ENCODE results near the gene NDUFS6. TPM values are rescaled to one million over a fixed set of nuclear protein-coding genes. Genes with fewer than 3 reads are reported as not detected.
"Not testable (repeated sequence)": the region's sequence is repeated elsewhere in the genome, so short reads cannot be mapped to it uniquely, and the experiment has no call there.

The NDUFS6 gene
- total RNA-seq, 1 experiment from 2014 or later: 104 TPM

DNA sequence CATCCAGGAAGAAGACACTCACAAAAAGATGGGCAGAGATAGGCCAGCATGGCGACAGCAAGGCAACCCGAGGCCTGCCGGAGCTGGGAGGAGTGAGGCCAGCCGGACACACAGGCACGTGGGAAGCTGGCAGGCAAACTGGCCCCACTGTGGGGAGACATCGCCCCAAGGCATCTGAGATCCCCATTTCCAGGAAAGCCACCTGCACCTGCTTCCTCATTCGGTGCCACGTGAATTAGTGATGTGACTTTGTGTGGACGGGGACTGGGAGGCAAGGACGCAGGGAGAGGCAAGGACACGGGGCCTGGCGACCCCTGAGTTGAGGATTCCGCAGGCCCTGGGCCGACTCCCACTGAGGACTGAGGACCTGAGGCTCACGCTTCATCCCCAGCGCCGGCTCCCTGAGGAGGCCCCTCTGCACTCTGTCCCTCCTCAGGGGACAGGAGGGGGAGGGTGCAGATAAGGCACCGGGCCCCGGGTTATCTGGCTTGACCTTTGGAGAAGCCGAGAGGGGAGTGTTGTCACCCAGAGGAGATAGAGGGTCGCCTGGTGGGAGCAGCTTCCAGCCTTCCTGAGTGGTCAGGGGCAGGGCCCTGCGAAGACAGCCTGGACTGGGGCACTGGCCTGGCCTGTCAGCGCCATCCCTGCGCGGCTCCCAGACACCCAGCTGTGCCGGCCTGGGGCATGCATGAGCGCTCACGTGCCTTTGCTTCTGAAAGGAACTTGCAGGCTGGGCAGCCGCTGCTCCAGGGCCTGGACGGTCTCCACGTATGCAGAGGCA, 39.7 kb downstream of the NDUFS6 start:
- CTCF ChIA-PET: no interaction called here
- H3K4me2 ChIP-seq (ENCODE audit: low read length): no peak overlapping the region
- POLR2A ChIA-PET (ENCODE audit: unreplicated experiment): no interaction called here
- ATAC-seq (no peak), DNase-seq (no peak)
- H3K9me2 ChIP-seq (replicated peaks; ENCODE audit: low read length): no peaks in the 10 kb centered on the region
- peaks cover 2% of the 10 kb centered on the region; the same call in 1 of the 2 replicates for H3K27me3 ChIP-seq (ENCODE audit: low read length)
- H2AFZ ChIP-seq (ENCODE audit: low read length): no peak overlapping the region
- H3K9me3 ChIP-seq (ENCODE audit: low read length): no peaks in the 10 kb centered on the region
- H3K4me3 ChIP-seq (ENCODE audit: low read length): no peak overlapping the region
- H3K79me2 ChIP-seq (ENCODE audit: low read length): no peaks in the 10 kb centered on the region
- no peak overlapping the region for H3K9ac ChIP-seq (ENCODE audit: low read length)
- H3K27ac ChIP-seq (ENCODE audit: low read length): no peak overlapping the region
- intact Hi-C loops (cut with micrococcal nuclease): no loop called here
- TF ChIP-seq CTCF (conservative IDR thresholded peaks at IDR 0.05; ENCODE audit: low read depth, low read length) (no peak), EZH2phosphoT487 (IDR thresholded peaks at IDR 0.05; ENCODE audit: borderline replicate concordance, low read length) (no peak), EZH2 (IDR thresholded peaks at IDR 0.05; ENCODE audit: low read length, unreplicated experiment) (no peak)
- no TSS peak for BruUV-seq (replicated peaks)
- no peaks in the 10 kb centered on the region for H4K20me1 ChIP-seq (ENCODE audit: low read length)
- no peaks in the 10 kb centered on the region for H3K36me3 ChIP-seq (ENCODE audit: low read depth, low read length)
- no peaks in the 10 kb centered on the region for H3K4me1 ChIP-seq (ENCODE audit: insufficient read depth, low read length)
- no peaks in the 10 kb centered on the region for H3F3A ChIP-seq (ENCODE audit: low read length, unreplicated experiment)

DNA sequence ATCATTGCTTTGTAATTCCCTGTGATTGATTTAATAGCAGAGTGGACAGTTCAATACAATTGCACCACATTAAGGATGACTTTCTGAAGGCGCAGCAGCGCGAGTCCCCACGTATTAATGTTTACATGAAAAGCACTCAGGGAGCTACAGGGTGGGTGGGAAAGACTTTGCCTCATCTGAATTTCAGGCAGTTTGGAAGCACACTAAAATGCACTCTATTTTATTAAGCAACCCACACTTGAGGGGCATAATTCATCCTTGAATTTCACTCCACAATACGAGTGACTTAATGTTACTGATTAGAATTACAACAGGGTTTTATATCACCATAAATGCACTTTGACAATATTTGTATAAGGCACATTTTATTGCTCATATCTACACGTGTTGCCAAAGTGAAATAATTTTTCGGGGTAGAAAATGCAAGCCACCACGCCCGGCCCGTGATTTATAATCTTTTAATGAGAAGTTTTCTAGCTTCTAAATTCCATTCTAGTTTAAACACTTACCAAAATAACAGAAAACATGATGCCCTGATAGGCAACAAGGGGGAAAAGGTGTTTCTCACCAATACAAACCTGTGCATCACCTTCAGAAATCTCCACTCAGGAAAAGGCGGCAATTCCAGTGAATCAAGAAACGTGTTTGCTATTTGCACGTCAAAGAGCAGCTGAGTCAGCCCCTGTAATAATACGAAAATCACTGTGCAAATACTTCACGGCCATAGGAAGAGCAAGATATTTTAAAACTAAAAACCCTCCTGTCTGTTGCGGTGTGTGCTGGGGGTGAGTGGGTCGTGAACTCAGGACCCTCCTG, 41.0 kb downstream of the NDUFS6 start:
- H3K4me1 ChIP-seq (ENCODE audit: insufficient read depth, low read length): no peaks in the 10 kb centered on the region
- H3K36me3 ChIP-seq (ENCODE audit: low read depth, low read length): no peaks in the 10 kb centered on the region
- 0 out of 2 replicates have a peak overlapping the region, but pooled peaks have one; percentile 0 for H3K4me2 ChIP-seq (ENCODE audit: low read length)
- H3K9me2 ChIP-seq (replicated peaks; ENCODE audit: low read length): no peaks in the 10 kb centered on the region
- CTCF ChIA-PET: no interaction called here
- H2AFZ ChIP-seq (ENCODE audit: low read length): 0 out of 2 replicates have a peak overlapping the region, but pooled peaks have one; percentile 15
- POLR2A ChIA-PET (ENCODE audit: unreplicated experiment): no interaction called here
- H3K4me3 ChIP-seq (ENCODE audit: low read length): no peak overlapping the region
- no peaks in the 10 kb centered on the region for H3K79me2 ChIP-seq (ENCODE audit: low read length)
- DNase-seq: peak; percentile 65
- no peak overlapping the region for H3K9ac ChIP-seq (ENCODE audit: low read length)
- BruUV-seq (replicated peaks): no TSS peak
- H3K27ac ChIP-seq (ENCODE audit: low read length): no peak overlapping the region
- H4K20me1 ChIP-seq (ENCODE audit: low read length): no peaks in the 10 kb centered on the region
- H3F3A ChIP-seq (ENCODE audit: low read length, unreplicated experiment): no peaks in the 10 kb centered on the region
- intact Hi-C loops (cut with micrococcal nuclease): no loop called here
- H3K9me3 ChIP-seq (ENCODE audit: low read length): no peaks in the 10 kb centered on the region
- no peaks in the 10 kb centered on the region; the same call in 1 of the 2 replicates for H3K27me3 ChIP-seq (ENCODE audit: low read length)
- no peak for TF ChIP-seq CTCF (conservative IDR thresholded peaks at IDR 0.05; ENCODE audit: low read depth, low read length)
- no peak for TF ChIP-seq EZH2 (IDR thresholded peaks at IDR 0.05; ENCODE audit: low read length, unreplicated experiment)
- TF ChIP-seq EZH2phosphoT487 (IDR thresholded peaks at IDR 0.05; ENCODE audit: borderline replicate concordance, low read length): no peak
- ATAC-seq: peak; percentile 81

DNA sequence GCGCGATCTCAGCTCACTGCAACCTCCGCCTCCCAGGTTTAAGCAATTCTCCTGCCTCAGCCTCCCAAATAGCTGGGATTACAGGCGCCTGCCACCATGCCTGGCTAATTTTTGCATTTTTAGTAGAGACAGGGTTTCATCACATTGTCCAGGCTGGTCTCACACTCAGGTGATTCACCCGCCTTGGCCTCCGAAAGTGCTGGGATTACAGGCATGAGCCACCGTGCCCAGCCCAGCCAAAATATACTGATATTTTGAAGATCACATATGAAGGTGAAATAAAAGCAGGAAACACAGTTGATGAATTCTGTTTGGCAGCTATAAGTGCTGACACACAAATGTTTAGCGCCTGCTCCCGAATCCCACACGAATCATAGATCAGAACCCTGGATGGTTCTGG, 42.6 kb downstream of the NDUFS6 start:
- H2AFZ ChIP-seq (ENCODE audit: low read length); H3K9ac ChIP-seq (ENCODE audit: low read length); H3K27me3 ChIP-seq (ENCODE audit: low read length); BruUV-seq (replicated peaks); H3K4me2 ChIP-seq (ENCODE audit: low read length); H3K9me3 ChIP-seq (ENCODE audit: low read length); H3F3A ChIP-seq (ENCODE audit: low read length, unreplicated experiment); CTCF ChIA-PET; ATAC-seq; H4K20me1 ChIP-seq (ENCODE audit: low read length); POLR2A ChIA-PET (ENCODE audit: unreplicated experiment); DNase-seq; intact Hi-C loops (cut with micrococcal nuclease); H3K27ac ChIP-seq (ENCODE audit: low read length); H3K79me2 ChIP-seq (ENCODE audit: low read length); H3K9me2 ChIP-seq (replicated peaks; ENCODE audit: low read length); H3K4me3 ChIP-seq (ENCODE audit: low read length); H3K4me1 ChIP-seq (ENCODE audit: insufficient read depth, low read length); H3K36me3 ChIP-seq (ENCODE audit: low read depth, low read length): not testable (repeated sequence)
